ENCODE measurements around the gene SWI5.
A peak's percentile ranks its signal among the peaks of the same experiment; 100 is the strongest.

The SWI5 gene

GRCh38 chr9:128304136-128304970 is 28.3 kb downstream of the SWI5 start:
- Mint-ChIP-seq H3K4me3 (no peak overlapping the region), H3K36me3 (peaks cover 9 to 14% of the 10 kb centered on the region in 2 donors), H3K4me1 (no peaks in the 10 kb centered on the region), H3K27ac (peak overlapping the region; percentile 32), H3K9me3 (no peaks in the 10 kb centered on the region), H3K27me3 (no peaks in the 10 kb centered on the region)
- DNase-seq (no peak), ATAC-seq (replicated peaks) (no peak)

- H3K9me3 Mint-ChIP-seq: no peaks in the 10 kb centered on the region
- H3K27ac Mint-ChIP-seq: no peak overlapping the region
- H3K4me3 Mint-ChIP-seq: no peak overlapping the region
- no peaks in the 10 kb centered on the region for H3K27me3 Mint-ChIP-seq
- H3K36me3 Mint-ChIP-seq: peaks cover 14 to 19% of the 10 kb centered on the region in 2 donors
- no peaks in the 10 kb centered on the region for H3K4me1 Mint-ChIP-seq
- DNase-seq (no peak), ATAC-seq (replicated peaks) (no peak)
Observed at GRCh38 chr9:128304971-128305288, 28.9 kb downstream of the SWI5 start.

DNA sequence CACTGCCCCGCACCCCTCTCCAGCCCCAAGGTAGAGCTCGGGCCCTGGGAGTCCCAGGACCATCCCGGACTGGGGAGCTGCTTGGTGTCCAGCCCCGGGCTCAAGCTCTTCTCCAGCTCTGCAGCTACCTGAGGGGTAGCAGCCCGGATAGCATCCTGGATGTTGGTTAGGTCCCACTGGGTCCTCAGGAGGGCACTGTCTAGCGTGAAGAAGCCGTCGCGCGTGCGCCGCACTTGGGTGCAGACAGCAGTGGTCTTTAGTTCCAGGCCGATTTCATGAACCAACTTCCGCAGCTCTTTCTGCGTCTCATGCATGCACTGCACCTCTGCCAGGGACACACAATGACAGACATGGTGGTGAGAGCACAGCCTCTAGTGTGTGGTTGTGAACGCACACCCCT is 33.5 kb downstream of the SWI5 start:
- no peak overlapping the region for H3K27ac Mint-ChIP-seq
- H3K4me3 Mint-ChIP-seq: no peak overlapping the region
- DNase-seq: no peak
- H3K36me3 Mint-ChIP-seq: peaks cover 27 to 38% of the 10 kb centered on the region in 2 donors
- H3K27me3 Mint-ChIP-seq: no peaks in the 10 kb centered on the region
- no peak for ATAC-seq (replicated peaks)
- no peaks in the 10 kb centered on the region for H3K4me1 Mint-ChIP-seq
- H3K9me3 Mint-ChIP-seq: no peaks in the 10 kb centered on the region

DNA sequence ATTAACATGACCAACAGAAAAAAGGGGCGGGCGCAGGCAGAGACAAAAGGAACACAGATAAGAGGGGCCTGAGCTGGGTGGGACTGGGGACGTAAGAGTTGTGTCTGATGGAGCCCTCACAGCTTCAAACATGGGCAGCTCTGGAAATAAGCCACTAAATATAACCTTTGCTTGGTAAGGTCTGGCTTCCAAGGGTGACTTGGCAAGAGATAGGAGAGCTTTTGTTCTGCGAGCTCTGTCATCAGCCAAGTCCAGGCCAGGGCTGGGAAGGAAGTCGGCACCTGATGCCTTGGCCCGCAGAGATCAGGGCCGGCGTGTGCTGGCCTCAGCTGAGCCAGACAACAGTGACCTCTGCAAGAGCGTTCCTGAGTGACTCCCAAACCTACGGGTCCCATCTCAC is 34.4 kb downstream of the SWI5 start:
- H3K27me3 Mint-ChIP-seq: no peaks in the 10 kb centered on the region
- peaks cover 27 to 38% of the 10 kb centered on the region in 2 donors for H3K36me3 Mint-ChIP-seq
- DNase-seq: no peak
- no peaks in the 10 kb centered on the region for H3K4me1 Mint-ChIP-seq
- H3K27ac Mint-ChIP-seq: no peak overlapping the region
- no peak overlapping the region for H3K4me3 Mint-ChIP-seq
- ATAC-seq (replicated peaks): no peak
- H3K9me3 Mint-ChIP-seq: no peaks in the 10 kb centered on the region

GRCh38 chr9:128314697-128315096 is 38.6 kb downstream of the SWI5 start:
- H3K27me3 Mint-ChIP-seq: no peaks in the 10 kb centered on the region
- H3K4me3 Mint-ChIP-seq: no peak overlapping the region
- ATAC-seq (replicated peaks): no peak
- no peak for DNase-seq
- H3K9me3 Mint-ChIP-seq: no peaks in the 10 kb centered on the region
- peaks cover 27 to 29% of the 10 kb centered on the region in 2 donors for H3K36me3 Mint-ChIP-seq
- H3K4me1 Mint-ChIP-seq: no peaks in the 10 kb centered on the region
- H3K27ac Mint-ChIP-seq: no peak overlapping the region

GRCh38 chr9:128316421-128316820 is 40.3 kb downstream of the SWI5 start:
- Mint-ChIP-seq H3K36me3 (peaks cover 19% of the 10 kb centered on the region in 2 donors), H3K4me3 (no peak overlapping the region)
- ATAC-seq (replicated peaks): no peak

DNA sequence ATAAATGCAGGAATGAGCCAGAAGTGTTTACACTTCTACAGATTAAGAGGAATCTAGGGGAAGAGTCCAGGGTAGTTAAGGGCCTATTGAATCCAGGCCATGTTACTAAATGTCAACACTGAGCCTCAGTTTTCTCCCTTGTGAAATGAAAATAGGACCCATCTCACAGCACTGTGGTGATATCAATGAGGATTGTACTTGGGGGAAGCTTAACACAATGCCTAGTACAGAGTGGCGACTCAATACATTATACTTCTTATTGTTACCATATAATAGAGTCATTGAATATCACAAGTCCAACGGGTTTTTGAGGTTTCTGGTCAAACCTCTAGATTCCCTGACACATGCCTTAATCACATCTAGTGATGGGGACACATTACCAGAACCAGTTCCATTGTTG is 41.6 kb downstream of the SWI5 start:
- DNase-seq (no peak), ATAC-seq (replicated peaks) (no peak)
- Mint-ChIP-seq H3K4me1 (no peaks in the 10 kb centered on the region), H3K36me3 (peaks cover 17% of the 10 kb centered on the region in 2 donors), H3K4me3 (no peak overlapping the region), H3K9me3 (no peaks in the 10 kb centered on the region), H3K27ac (no peak overlapping the region), H3K27me3 (no peaks in the 10 kb centered on the region)

More at GRCh38 chr9:128316421-128316820, 40.3 kb downstream of the SWI5 start:
- Mint-ChIP-seq H3K27ac (no peak overlapping the region), H3K9me3 (no peaks in the 10 kb centered on the region), H3K4me1 (no peaks in the 10 kb centered on the region), H3K27me3 (no peaks in the 10 kb centered on the region)
- DNase-seq: no peak

- ATAC-seq (replicated peaks) (no peak), DNase-seq (no peak)
- no peak overlapping the region for H3K27ac Mint-ChIP-seq
- peak overlapping the region; percentile 94 to 97 for H3K4me3 Mint-ChIP-seq
- no peaks in the 10 kb centered on the region for H3K27me3 Mint-ChIP-seq
- no peaks in the 10 kb centered on the region for H3K9me3 Mint-ChIP-seq
- H3K36me3 Mint-ChIP-seq: peaks cover 13 to 17% of the 10 kb centered on the region in 2 donors
- peaks cover 8 to 16% of the 10 kb centered on the region in 2 donors for H3K4me1 Mint-ChIP-seq
Observed at GRCh38 chr9:128321343-128321742, 45.3 kb downstream of the SWI5 start.

DNA sequence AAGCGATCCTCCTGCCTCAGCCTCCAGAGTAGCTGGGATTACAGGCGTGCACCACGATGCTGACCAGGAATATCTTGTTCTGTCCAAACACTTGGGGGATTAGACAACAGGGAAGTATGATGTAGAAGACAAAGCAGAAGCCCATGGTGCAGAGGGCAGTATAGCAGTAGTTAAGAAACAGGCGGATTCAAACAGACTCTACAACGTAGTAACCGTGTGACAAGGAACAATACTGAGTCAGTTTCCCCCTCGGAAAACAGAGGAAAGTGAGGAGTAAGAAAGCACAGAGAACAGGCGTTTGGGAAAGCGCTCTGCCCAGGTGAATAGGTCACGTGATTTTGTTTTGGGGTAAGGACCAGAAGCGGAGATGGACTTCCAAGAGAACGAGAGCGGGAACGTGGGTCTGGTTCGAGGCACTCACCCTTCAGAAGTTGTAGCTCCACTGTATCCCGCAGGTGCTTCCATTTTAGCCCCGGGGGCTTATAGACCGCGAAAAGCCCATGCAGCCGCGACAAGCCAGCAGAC is 45.9 kb downstream of the SWI5 start:
- no peak for DNase-seq
- ATAC-seq (replicated peaks): peak; percentile 1 to 4
- H3K4me3 Mint-ChIP-seq: peak overlapping the region; percentile 94 to 97
- no peaks in the 10 kb centered on the region for H3K27me3 Mint-ChIP-seq
- peak overlapping the region; percentile 98 for H3K27ac Mint-ChIP-seq
- H3K4me1 Mint-ChIP-seq: peaks cover 8 to 16% of the 10 kb centered on the region in 2 donors
- no peaks in the 10 kb centered on the region for H3K9me3 Mint-ChIP-seq
- peaks cover 9 to 15% of the 10 kb centered on the region in 2 donors for H3K36me3 Mint-ChIP-seq

GRCh38 chr9:128322404-128323211 is 46.5 kb downstream of the SWI5 start, which contains the start of the genes COQ4 and TRUB2:
Gene COQ4 (plus strand): TSS chr9:128322839. CDS start chr9:128322859, 20 bp downstream.
Gene TRUB2 (minus strand): TSS chr9:128322447. CDS start chr9:128322408, 39 bp downstream.
- H3K4me3 Mint-ChIP-seq: peak within 1 kb of the TSS; percentile 94 to 97
- H3K27ac Mint-ChIP-seq: peak within 1 kb of the TSS; percentile 98
- peak; percentile 91 for DNase-seq
- no peaks in the 10 kb centered on the region for H3K9me3 Mint-ChIP-seq
- H3K4me1 Mint-ChIP-seq: peaks cover 8 to 16% of the 10 kb centered on the region in 2 donors
- peak; percentile 93 for ATAC-seq (replicated peaks)
- peaks cover 6 to 11% of the 10 kb centered on the region in 2 donors for H3K36me3 Mint-ChIP-seq
- H3K27me3 Mint-ChIP-seq: no peaks in the 10 kb centered on the region

- H3K4me3 Mint-ChIP-seq: peak overlapping the region; percentile 94 to 97
Observed at GRCh38 chr9:128323212-128323730, 47.2 kb downstream of the SWI5 start.

DNA sequence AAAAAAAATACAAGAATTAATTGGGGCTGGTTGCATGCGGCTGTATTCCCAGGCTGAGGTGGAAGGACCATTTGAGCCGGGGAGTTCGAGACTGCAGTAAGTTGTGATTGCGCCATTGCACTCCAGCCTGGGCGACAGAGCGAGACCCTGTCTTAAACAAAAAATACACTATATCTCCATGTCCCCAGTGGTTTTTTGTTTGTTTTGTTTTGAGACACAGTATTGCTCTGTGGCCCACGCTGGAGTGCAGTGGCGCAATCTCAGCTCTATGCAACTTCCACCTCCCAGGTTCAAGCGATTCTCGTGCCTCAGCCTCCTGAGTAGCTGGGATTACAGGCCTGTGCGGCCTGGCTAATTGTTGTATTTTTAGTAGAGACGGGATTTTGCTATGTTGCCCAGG is 47.7 kb downstream of the SWI5 start:
- no peak overlapping the region for H3K27ac Mint-ChIP-seq
- ATAC-seq (replicated peaks) (no peak), DNase-seq (no peak)
- H3K9me3 Mint-ChIP-seq: no peaks in the 10 kb centered on the region
- peaks cover 8 to 22% of the 10 kb centered on the region in 2 donors for H3K4me1 Mint-ChIP-seq
- H3K27me3 Mint-ChIP-seq: no peaks in the 10 kb centered on the region
- peak overlapping the region; percentile 94 to 97 for H3K4me3 Mint-ChIP-seq
- peaks cover 13 to 20% of the 10 kb centered on the region in 2 donors for H3K36me3 Mint-ChIP-seq

More at GRCh38 chr9:128323212-128323730, 47.2 kb downstream of the SWI5 start:
- H3K27ac Mint-ChIP-seq: peak overlapping the region; percentile 98
- no peak for DNase-seq
- peak; percentile 2 to 6 for ATAC-seq (replicated peaks)
- peaks cover 9 to 16% of the 10 kb centered on the region in 2 donors for H3K36me3 Mint-ChIP-seq
- H3K27me3 Mint-ChIP-seq: no peaks in the 10 kb centered on the region
- H3K9me3 Mint-ChIP-seq: no peaks in the 10 kb centered on the region
- H3K4me1 Mint-ChIP-seq: peaks cover 8 to 22% of the 10 kb centered on the region in 2 donors

GRCh38 chr9:128324401-128324800 is 48.3 kb downstream of the SWI5 start:
- H3K36me3 Mint-ChIP-seq: peaks cover 13 to 20% of the 10 kb centered on the region in 2 donors
- H3K4me3 Mint-ChIP-seq: peak overlapping the region; percentile 29 to 94
- no peak for DNase-seq
- H3K9me3 Mint-ChIP-seq: no peaks in the 10 kb centered on the region
- ATAC-seq (replicated peaks): no peak
- no peaks in the 10 kb centered on the region for H3K27me3 Mint-ChIP-seq
- H3K4me1 Mint-ChIP-seq: peaks cover 8 to 22% of the 10 kb centered on the region in 2 donors
- no peak overlapping the region for H3K27ac Mint-ChIP-seq

DNA sequence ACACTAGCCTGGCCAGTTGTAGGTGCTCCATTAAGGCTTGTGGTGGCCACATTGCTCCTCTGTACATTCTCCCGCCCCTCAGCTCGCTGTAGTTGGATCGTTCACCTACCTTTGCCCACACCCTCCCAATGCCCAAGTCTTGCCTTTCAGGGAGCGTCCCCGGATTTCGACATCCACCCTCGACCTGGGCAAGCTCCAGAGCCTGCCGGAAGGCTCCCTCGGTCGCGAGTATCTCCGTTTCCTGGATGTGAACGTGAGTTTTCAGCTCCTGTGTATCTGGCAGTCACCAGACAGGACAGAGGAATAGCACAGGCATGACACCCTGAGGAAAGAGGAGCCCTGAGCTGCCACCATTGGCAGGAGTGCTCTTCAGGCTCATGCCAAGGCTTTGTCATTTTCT is 49.6 kb downstream of the SWI5 start:
- Mint-ChIP-seq H3K9me3 (no peaks in the 10 kb centered on the region), H3K36me3 (peaks cover 16 to 24% of the 10 kb centered on the region in 2 donors), H3K4me3 (no peak overlapping the region), H3K27me3 (no peaks in the 10 kb centered on the region), H3K4me1 (peaks cover 8 to 22% of the 10 kb centered on the region in 2 donors), H3K27ac (peak overlapping the region; percentile 51)
- ATAC-seq (replicated peaks) (no peak), DNase-seq (no peak)
